ENCODE data around the gene AZU1. TPM values are rescaled to one million over a fixed set of nuclear protein-coding genes. Genes with fewer than 3 reads are reported as not detected.

The AZU1 gene
- total RNA-seq, 4 donors from 2014 or later: not detected

DNA sequence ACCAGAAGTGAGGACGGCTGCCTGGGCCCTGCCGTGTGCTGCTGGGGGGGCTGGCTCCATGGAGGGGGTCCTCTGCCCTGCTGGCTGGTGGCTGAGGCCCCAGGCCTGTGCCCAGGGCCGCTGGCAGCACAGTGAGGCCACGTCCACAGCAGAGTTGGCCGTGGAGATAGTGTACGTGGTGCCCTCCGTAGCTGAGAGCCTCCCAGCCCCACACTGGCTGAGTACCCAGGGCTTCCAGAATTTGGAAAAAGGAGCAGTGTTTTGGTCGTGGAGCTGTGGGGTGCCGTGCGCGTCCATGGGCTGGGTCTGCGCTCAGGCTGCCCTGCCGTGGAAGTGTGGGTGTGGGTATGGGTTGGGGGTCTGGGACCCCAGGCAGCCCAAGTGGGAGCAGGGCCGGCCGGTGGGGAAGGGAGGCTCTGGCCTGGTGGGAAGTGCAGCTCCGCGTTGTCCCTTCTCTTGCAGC lies 24.5 kb upstream of the AZU1 start:
- no peak for DNase-seq
- Histone ChIP-seq H3K4me1 (peaks cover 43 to 51% of the 10 kb centered on the region in 2 donors), H3K27ac (no peak overlapping the region), H3K9me3 (no peaks in the 10 kb centered on the region), H3K36me3 (peaks cover 46% of the 10 kb centered on the region in 2 donors), H3K4me3 (replicated peaks in 1 of 3) (no peak overlapping the region), H3K27me3 (no peaks in the 10 kb centered on the region)
- WGBS, 2 donors: 79 to 91% methylated on average over 11 to 12 of the region's 17 CpGs
- intact Hi-C loops (cut with DNase I): no loop called here
- TF ChIP-seq, protein P1, sequence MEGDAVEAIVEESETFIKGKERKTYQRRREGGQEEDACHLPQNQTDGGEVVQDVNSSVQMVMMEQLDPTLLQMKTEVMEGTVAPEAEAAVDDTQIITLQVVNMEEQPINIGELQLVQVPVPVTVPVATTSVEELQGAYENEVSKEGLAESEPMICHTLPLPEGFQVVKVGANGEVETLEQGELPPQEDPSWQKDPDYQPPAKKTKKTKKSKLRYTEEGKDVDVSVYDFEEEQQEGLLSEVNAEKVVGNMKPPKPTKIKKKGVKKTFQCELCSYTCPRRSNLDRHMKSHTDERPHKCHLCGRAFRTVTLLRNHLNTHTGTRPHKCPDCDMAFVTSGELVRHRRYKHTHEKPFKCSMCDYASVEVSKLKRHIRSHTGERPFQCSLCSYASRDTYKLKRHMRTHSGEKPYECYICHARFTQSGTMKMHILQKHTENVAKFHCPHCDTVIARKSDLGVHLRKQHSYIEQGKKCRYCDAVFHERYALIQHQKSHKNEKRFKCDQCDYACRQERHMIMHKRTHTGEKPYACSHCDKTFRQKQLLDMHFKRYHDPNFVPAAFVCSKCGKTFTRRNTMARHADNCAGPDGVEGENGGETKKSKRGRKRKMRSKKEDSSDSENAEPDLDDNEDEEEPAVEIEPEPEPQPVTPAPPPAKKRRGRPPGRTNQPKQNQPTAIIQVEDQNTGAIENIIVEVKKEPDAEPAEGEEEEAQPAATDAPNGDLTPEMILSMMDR (IDR thresholded peaks at IDR 0.05): no peak
- no peak for TF ChIP-seq POLR2A (IDR thresholded peaks at IDR 0.05)

DNA sequence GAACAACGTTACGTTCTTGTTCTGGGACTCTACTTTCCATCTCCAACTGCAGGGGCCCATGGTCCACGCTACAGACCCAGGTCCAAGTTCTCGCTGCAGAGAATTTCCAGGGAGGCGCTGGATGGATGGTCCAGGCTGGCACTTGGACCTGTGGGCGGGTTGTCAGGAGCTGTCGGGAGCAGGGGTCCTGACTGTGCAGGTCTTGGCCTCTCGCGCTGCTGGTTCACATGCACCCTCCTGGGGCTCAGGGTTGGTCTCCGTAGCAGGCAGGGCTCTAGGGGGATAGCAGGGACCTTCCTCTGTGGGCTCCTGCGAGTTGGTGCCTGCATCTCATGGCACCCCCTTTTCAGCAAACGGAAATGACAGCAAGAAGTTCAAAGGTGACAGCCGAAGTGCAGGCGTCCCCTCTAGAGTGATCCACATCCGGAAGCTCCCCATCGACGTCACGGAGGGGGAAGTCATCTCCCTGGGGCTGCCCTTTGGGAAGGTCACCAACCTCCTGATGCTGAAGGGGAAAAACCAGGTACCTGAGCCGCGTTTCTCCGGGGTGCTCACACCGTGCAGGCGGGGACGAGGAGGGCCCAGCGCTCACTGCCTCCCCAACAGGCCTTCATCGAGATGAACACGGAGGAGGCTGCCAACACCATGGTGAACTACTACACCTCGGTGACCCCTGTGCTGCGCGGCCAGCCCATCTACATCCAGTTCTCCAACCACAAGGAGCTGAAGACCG lies 23.8 kb upstream of the AZU1 start:
- Histone ChIP-seq H3K4me3 (replicated peaks in 1 of 3) (no peak overlapping the region), H3K36me3 (peaks cover 53% of the 10 kb centered on the region in 2 donors), H3K27me3 (no peaks in the 10 kb centered on the region), H3K9me3 (no peaks in the 10 kb centered on the region), H3K27ac (no peak overlapping the region), H3K4me1 (peaks cover 41 to 47% of the 10 kb centered on the region in 2 donors)
- no peak for DNase-seq
- TF ChIP-seq POLR2A (IDR thresholded peaks at IDR 0.05): no peak
- TF ChIP-seq, protein P1 (IDR thresholded peaks at IDR 0.05): no peak
- 80 to 85% methylated on average over 2 to 28 of the region's 31 CpGs for WGBS, 2 donors
- intact Hi-C loops (cut with DNase I): no loop called here

DNA sequence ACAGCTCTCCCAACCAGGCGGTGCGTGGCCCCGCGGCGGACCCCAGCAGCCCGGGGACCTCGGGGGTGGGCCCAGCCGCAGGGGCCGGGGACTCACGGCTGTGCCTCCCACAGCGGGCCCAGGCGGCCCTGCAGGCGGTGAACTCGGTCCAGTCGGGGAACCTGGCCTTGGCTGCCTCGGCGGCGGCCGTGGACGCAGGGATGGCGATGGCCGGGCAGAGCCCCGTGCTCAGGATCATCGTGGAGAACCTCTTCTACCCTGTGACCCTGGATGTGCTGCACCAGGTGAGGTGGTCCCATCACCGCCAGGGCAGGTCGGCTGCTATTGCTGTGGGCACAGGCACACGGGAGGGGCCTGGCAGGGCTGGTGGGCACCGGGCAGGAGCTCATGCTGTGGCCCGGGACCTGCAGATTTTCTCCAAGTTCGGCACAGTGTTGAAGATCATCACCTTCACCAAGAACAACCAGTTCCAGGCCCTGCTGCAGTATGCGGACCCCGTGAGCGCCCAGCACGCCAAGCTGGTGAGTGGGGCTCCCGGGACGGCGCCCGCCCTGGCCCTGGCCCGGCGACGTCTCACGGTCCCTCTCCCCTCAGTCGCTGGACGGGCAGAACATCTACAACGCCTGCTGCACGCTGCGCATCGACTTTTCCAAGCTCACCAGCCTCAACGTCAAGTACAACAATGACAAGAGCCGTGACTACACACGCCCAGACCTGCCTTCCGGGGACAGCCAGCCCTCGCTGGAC lies 23.0 kb upstream of the AZU1 start:
- H3K27me3 ChIP-seq: no peaks in the 10 kb centered on the region
- 96% methylated on average over 14 to 26 of the region's 53 CpGs for WGBS, 2 donors
- DNase-seq: no peak
- H3K27ac ChIP-seq: no peak overlapping the region
- intact Hi-C loops (cut with DNase I): no loop called here
- H3K4me1 ChIP-seq: peaks cover 34 to 40% of the 10 kb centered on the region in 2 donors
- no peak overlapping the region for H3K4me3 ChIP-seq (replicated peaks in 1 of 3)
- no peaks in the 10 kb centered on the region for H3K9me3 ChIP-seq
- H3K36me3 ChIP-seq: peaks cover 60 to 61% of the 10 kb centered on the region in 2 donors
- TF ChIP-seq, protein P1 (IDR thresholded peaks at IDR 0.05): no peak
- no peak for TF ChIP-seq POLR2A (IDR thresholded peaks at IDR 0.05)

DNA sequence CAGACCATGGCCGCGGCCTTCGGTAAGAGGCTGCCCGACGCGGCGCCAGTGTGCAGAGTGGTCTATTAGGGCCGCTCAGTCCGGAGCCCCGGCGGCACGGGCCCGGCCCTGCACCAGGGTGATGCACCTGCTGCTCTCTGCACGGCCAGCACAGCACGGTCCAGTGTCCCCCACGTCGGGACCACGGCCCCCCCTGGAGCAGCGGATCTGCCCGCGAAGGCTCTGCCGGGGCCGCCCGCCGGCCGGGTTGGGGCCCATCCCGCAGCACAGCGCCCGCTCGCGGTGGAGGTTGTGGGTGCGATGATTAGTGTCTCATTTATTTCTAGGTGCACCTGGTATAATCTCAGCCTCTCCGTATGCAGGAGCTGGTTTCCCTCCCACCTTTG lies 22.5 kb upstream of the AZU1 start:
- Histone ChIP-seq H3K9me3 (no peaks in the 10 kb centered on the region), H3K27me3 (no peaks in the 10 kb centered on the region), H3K27ac (no peak overlapping the region), H3K36me3 (peaks cover 66% of the 10 kb centered on the region in 2 donors), H3K4me3 (replicated peaks in 1 of 3) (no peak overlapping the region), H3K4me1 (peaks cover 28 to 34% of the 10 kb centered on the region in 2 donors)
- intact Hi-C loops (cut with DNase I): no loop called here
- TF ChIP-seq, protein P1 (IDR thresholded peaks at IDR 0.05): no peak
- TF ChIP-seq POLR2A (IDR thresholded peaks at IDR 0.05): no peak
- DNase-seq: no peak
- 90 to 100% methylated on average over 6 to 9 of the region's 33 CpGs for WGBS, 2 donors

Measured in thyroid gland (tissue), 4 donors.